PC-9 (cell line): Measurements from ENCODE around the gene SNCAIP. TPM values are rescaled to one million over a fixed set of nuclear protein-coding genes. Genes with fewer than 3 reads are reported as not detected.
A peak's percentile ranks its signal among the peaks of the same experiment; 100 is the strongest.

ENCODE experiments used
- BruUV-seq: library from RNA; stranded (reverse); fragments of 400-500 nt; replicated peaks from 2 replicates; lab custom pipeline; 2021; lab: Mats Ljungman, UMichigan
- CTCF ChIA-PET: fragments of 300-600 bp; sonication (Branson Sonifier 250); formaldehyde crosslinking; loops from one replicate; lab custom pipeline; 2022; ENCODE audit warnings: antibody characterized with exemption; lab: Charles Lee
- POLR2A ChIA-PET: fragments of 300-600 bp; sonication (Branson Sonifier 250); formaldehyde crosslinking; loops from one replicate; lab custom pipeline; 2022; ENCODE audit warnings: antibody characterized with exemption; ENCODE audit not compliant: unreplicated experiment; lab: Charles Lee
- DNase-seq, 2 experiments: peaks; one replicate each; pipeline versions ENCODE4 v3.0.0 to v3.0.0-alpha.2; 2015 to 2022; ENCODE audit warnings: mixed read lengths in 1 of 2
- H2AFZ ChIP-seq: fragments of 200-600 bp; sonication (generic); 2 replicates; pipeline ENCODE4 v1.8.1; 2017; ENCODE audit warnings: antibody characterized with exemption
- H3F3A ChIP-seq: fragments of 200-600 bp; sonication (generic); 2 replicates; pipeline ENCODE4 v1.8.1; 2017; ENCODE audit warnings: antibody characterized with exemption, mild to moderate bottlenecking, low read depth; ENCODE audit not compliant: insufficient read depth
- H3K27ac ChIP-seq: fragments of 200-600 bp; sonication (generic); 2 replicates; pipeline ENCODE4 v1.6.1; 2016; ENCODE audit warnings: mixed run types
- H3K27me3 ChIP-seq: fragments of 200-600 bp; sonication (generic); 2 replicates; pipeline ENCODE4 v1.6.1; 2016; ENCODE audit warnings: low read depth, mixed run types; ENCODE audit not compliant: insufficient read depth
- H3K36me3 ChIP-seq: fragments of 200-600 bp; sonication (generic); 2 replicates; pipeline ENCODE4 v1.6.1; 2016; ENCODE audit warnings: low read depth, mixed run types
- H3K4me1 ChIP-seq: fragments of 200-600 bp; sonication (generic); replicated peaks from 2 replicates; pipeline ENCODE4 v1.6.1; 2016; ENCODE audit warnings: mixed run types; ENCODE audit not compliant: insufficient read depth
- H3K4me2 ChIP-seq: fragments of 200-600 bp; sonication (generic); 2 replicates; pipeline ENCODE4 v1.6.1; 2017; ENCODE audit warnings: mixed run types
- H3K4me3 ChIP-seq: fragments of 200-600 bp; sonication (generic); 2 replicates; pipeline ENCODE4 v1.6.1; 2016; ENCODE audit warnings: mixed run types
- H3K79me2 ChIP-seq: fragments of 200-600 bp; sonication (generic); 2 replicates; pipeline ENCODE4 v1.6.1; 2017; ENCODE audit warnings: low read depth, mixed run types
- H3K9me2 ChIP-seq: fragments of 200-600 bp; sonication (generic); 2 replicates; pipeline ENCODE4 v1.8.1; 2017; ENCODE audit warnings: mild to moderate bottlenecking; ENCODE audit not compliant: insufficient read depth
- H3K9me3 ChIP-seq: fragments of 200-600 bp; sonication (generic); 2 replicates; pipeline ENCODE4 v1.8.1; 2016; ENCODE audit warnings: low read depth; ENCODE audit not compliant: insufficient read depth
- H4K20me1 ChIP-seq: fragments of 200-600 bp; sonication (generic); 2 replicates; pipeline ENCODE4 v1.8.1; 2017; ENCODE audit not compliant: insufficient read depth
- EZH2 ChIP-seq: fragments of 200-600 bp; sonication (generic); IDR thresholded peaks from 2 replicates; pipeline ENCODE4 v1.8.0; 2017; ENCODE audit warnings: antibody characterized with exemption, low read depth
- intact Hi-C: fragments of 100-400 bp; cut with micrococcal nuclease; formaldehyde crosslinking; loops from one replicate; pipeline ENCODE4 v1.10.0; 2022; ENCODE audit not compliant: unreplicated experiment
- total RNA-seq: library from RNA; stranded (reverse); gene quantifications from 2 replicates; pipeline ENCODE4 v1.2.3, GENCODE V29; 2021
- TF ChIP-seq, protein P1 (sequence below): fragments of 200-600 bp; sonication (generic); conservative IDR thresholded peaks from 2 replicates; pipeline ENCODE4 v1.6.1; 2017; ENCODE audit warnings: mixed run types, antibody characterized with exemption, mild to moderate bottlenecking, moderate library complexity

The SNCAIP gene
- total RNA-seq, 1 experiment from 2014 or later = not detected

GRCh38 chr5:122500245-122501088, 188.4 kb downstream of the SNCAIP start:
- BruUV-seq = no TSS peak
- POLR2A ChIA-PET = no interaction called here
- CTCF ChIA-PET = interaction anchor here (0.6 kb wide), 2 partner anchors 287 to 726 kb away, joined by 3 read pairs; no protein-coding TSS in a partner anchor
- Histone ChIP-seq H3K27me3 (no peaks in the 10 kb centered on the region), H3K4me2 (no peak overlapping the region), H3K36me3 (no peaks in the 10 kb centered on the region), H4K20me1 (no peaks in the 10 kb centered on the region), H3K9me3 (no peaks in the 10 kb centered on the region), H3K9me2 (no peaks in the 10 kb centered on the region; the same call in 1 of the 2 replicates), H3K4me3 (no peak overlapping the region), H3F3A (no peaks in the 10 kb centered on the region), H3K79me2 (no peaks in the 10 kb centered on the region), H2AFZ (no peak overlapping the region), H3K4me1 (no peaks in the 10 kb centered on the region), H3K27ac (no peak overlapping the region)
- DNase-seq = peak in 1 of 2 experiments; percentile 26
- TF ChIP-seq, protein P1, sequence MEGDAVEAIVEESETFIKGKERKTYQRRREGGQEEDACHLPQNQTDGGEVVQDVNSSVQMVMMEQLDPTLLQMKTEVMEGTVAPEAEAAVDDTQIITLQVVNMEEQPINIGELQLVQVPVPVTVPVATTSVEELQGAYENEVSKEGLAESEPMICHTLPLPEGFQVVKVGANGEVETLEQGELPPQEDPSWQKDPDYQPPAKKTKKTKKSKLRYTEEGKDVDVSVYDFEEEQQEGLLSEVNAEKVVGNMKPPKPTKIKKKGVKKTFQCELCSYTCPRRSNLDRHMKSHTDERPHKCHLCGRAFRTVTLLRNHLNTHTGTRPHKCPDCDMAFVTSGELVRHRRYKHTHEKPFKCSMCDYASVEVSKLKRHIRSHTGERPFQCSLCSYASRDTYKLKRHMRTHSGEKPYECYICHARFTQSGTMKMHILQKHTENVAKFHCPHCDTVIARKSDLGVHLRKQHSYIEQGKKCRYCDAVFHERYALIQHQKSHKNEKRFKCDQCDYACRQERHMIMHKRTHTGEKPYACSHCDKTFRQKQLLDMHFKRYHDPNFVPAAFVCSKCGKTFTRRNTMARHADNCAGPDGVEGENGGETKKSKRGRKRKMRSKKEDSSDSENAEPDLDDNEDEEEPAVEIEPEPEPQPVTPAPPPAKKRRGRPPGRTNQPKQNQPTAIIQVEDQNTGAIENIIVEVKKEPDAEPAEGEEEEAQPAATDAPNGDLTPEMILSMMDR = peak; percentile 58
- TF ChIP-seq EZH2 = no peak
- intact Hi-C loops = loop anchor here (2.0 to 10.0 kb wide), 2 partner anchors 306 to 1110 kb away; no protein-coding TSS in a partner anchor

- BruUV-seq = no TSS peak
- Histone ChIP-seq H3K4me1 (no peaks in the 10 kb centered on the region), H3K9me2 (no peaks in the 10 kb centered on the region; the same call in 1 of the 2 replicates), H3K9me3 (no peaks in the 10 kb centered on the region), H3K79me2 (no peaks in the 10 kb centered on the region), H3K4me2 (no peak overlapping the region), H3K27ac (no peak overlapping the region), H4K20me1 (no peaks in the 10 kb centered on the region), H3K36me3 (no peaks in the 10 kb centered on the region), H3K4me3 (no peak overlapping the region), H2AFZ (no peak overlapping the region), H3F3A (no peaks in the 10 kb centered on the region), H3K27me3 (no peaks in the 10 kb centered on the region)
- POLR2A ChIA-PET = no interaction called here
- intact Hi-C loops = loop anchor here (2.0 to 10.0 kb wide), 2 partner anchors 306 to 1110 kb away; no protein-coding TSS in a partner anchor
- no peak for TF ChIP-seq EZH2
- TF ChIP-seq, protein P1 = no peak
- CTCF ChIA-PET = interaction anchor here (0.6 kb wide), 1 partner anchor 288 kb away, joined by 3 read pairs; no protein-coding TSS in a partner anchor
- DNase-seq = no peak
Observed at GRCh38 chr5:122501089-122501435, 189.0 kb downstream of the SNCAIP start.

DNA sequence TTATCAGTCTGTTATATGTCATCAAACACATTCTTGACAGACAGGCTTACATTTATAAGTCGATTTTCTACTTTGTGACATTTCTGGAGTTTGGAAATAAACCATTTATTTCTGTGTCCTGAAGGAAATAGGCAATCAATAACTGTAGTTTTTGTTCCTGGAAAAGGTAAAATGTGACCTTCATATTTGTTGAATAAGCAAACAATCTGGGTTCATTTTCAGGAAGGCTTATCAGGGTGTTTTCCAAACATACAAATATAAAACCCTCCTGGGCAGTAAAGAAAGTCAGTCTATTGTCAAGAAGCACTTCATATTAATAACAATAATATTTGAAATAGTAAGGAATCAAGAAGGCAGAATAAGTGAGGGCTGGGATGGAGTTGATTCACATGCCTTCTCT, 195.0 kb downstream of the SNCAIP start:
- CTCF ChIA-PET = no interaction called here
- Histone ChIP-seq H3K4me2 (no peak overlapping the region), H3K36me3 (no peaks in the 10 kb centered on the region), H4K20me1 (no peaks in the 10 kb centered on the region), H3K27me3 (no peaks in the 10 kb centered on the region), H3K9me2 (no peaks in the 10 kb centered on the region), H3K79me2 (no peaks in the 10 kb centered on the region), H3K9me3 (no peaks in the 10 kb centered on the region), H3K4me1 (no peaks in the 10 kb centered on the region), H3K4me3 (no peak overlapping the region), H3F3A (no peaks in the 10 kb centered on the region), H2AFZ (no peak overlapping the region), H3K27ac (no peak overlapping the region)
- no peak for DNase-seq
- TF ChIP-seq, protein P1 = no peak
- TF ChIP-seq EZH2 = no peak
- intact Hi-C loops = loop anchor here (10.0 kb wide), 1 partner anchor 312 kb away; no protein-coding TSS in a partner anchor
- BruUV-seq = no TSS peak
- POLR2A ChIA-PET = no interaction called here
